Thymus (tissue), 11 donors: ENCODE results near the gene CCDC177. TPM values are rescaled to one million over a fixed set of nuclear protein-coding genes. Genes with fewer than 3 reads are reported as not detected.
A peak's percentile ranks its signal among the peaks of the same experiment; 100 is the strongest.
"Not testable (repeated sequence)": the region's sequence is repeated elsewhere in the genome, so short reads cannot be mapped to it uniquely, and the experiment has no call there.

Experiments
- DNase-seq, 9 donors: peaks; one replicate each; pipeline ENCODE4 v3.0.0-alpha.2; 2013; ENCODE audit warnings: low spot score in 9 of 9, low read depth in 6 of 9, missing footprints in 1 of 9
- H3K27ac ChIP-seq, 2 donors: one replicate each; pipeline ENCODE4 v1.5.1; 2013; ENCODE audit warnings: control low read depth in 1 of 2, low read depth in 1 of 2, low read length in 1 of 2, mild to moderate bottlenecking in 1 of 2, moderate library complexity in 1 of 2
- H3K27me3 ChIP-seq, 2 donors: one replicate each; pipeline ENCODE4 v1.5.1; 2013; ENCODE audit warnings: low read length in 1 of 2; ENCODE audit not compliant: control insufficient read depth in 2 of 2, insufficient read depth in 1 of 2
- H3K36me3 ChIP-seq, 2 donors: one replicate each; pipeline ENCODE4 v1.5.1; 2013; ENCODE audit warnings: low read length in 1 of 2, mild to moderate bottlenecking in 1 of 2, moderate library complexity in 1 of 2; ENCODE audit not compliant: control insufficient read depth in 2 of 2, insufficient read depth in 2 of 2
- H3K4me1 ChIP-seq, 2 donors: one replicate each; pipeline ENCODE4 v1.5.1; 2013; ENCODE audit warnings: low read length in 2 of 2; ENCODE audit not compliant: control insufficient read depth in 2 of 2, insufficient read depth in 2 of 2
- H3K4me3 ChIP-seq, 2 donors: one replicate each; pipeline ENCODE4 v1.5.1; 2013; ENCODE audit warnings: low read length in 2 of 2, control low read depth in 1 of 2, mild to moderate bottlenecking in 1 of 2
- H3K9me3 ChIP-seq, 2 donors: one replicate each; pipeline ENCODE4 v1.5.1; 2013; ENCODE audit warnings: low read length in 1 of 2, mild to moderate bottlenecking in 1 of 2; ENCODE audit not compliant: control insufficient read depth in 2 of 2, insufficient read depth in 1 of 2
- WGBS: extraction: QIAGEN DNeasy Blood & Tissue Kit; methylation state at CpG from one replicate; pipeline ENCODE4 v1.1.7; 2013; 5-methylcytosine and 5-hydroxymethylcytosine counted together
- polyA plus RNA-seq: library from polyadenylated mRNA; stranded (reverse); fragments of 200-250 nt; gene quantifications from one replicate; pipeline ENCODE4 v1.2.3, GENCODE V29; 2013
- total RNA-seq: library from RNA; stranded (reverse); fragments of 120-200 nt; gene quantifications from one replicate; pipeline ENCODE4 v1.2.4, GENCODE V29; 2013
- donor health status: healthy.

Gene CCDC177
- total and polyA plus RNA-seq, 2 donors = 0.02 to 0.05 TPM

DNA sequence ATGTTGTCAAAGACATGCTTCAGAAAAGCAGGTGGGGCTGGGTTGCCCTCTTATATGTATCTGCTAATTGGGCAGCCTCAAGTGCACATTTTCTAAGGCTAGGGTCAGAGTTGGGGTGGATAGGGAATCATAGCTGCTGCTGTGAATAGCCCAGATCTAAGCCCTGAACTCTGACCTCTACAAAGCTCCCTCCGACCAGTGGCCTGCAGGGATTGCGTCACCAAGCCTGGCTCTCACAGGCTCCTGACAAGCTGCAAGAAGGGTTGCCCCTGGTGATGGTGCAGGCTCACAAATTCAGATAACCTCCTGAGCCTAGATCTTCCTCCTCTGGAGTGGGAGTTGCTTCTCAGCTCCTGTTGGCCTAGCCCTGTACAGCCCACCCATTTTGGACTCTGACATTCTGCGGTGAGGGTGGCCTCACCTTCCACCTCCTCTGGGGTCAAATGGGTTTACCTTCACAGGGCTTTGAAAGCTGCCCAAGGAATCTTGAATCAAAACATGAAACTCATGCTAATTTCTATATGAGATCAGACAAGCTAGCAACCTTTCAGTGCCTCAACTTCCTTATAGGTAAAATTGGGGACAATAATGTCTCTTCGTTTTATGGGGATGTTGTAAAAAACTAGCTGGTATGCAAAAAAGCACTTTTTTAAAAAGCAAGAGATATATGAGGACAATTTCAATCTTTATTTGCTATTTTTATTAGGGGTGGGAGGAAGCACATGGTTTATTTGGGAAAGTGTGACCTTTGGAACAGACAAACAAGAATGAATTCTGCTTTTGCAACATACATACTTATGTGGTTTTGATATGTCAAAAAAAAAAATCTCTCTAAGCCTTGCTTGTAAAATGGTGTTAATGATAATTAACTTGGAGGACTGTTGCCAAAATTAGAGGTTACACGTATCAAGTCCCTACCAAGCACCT is 31.9 kb upstream of the CCDC177 start:
- peaks cover 0 to 16% of the 10 kb centered on the region in 2 donors for H3K4me1 ChIP-seq
- no peak overlapping the region for H3K4me3 ChIP-seq
- H3K36me3 ChIP-seq = no peaks in the 10 kb centered on the region
- WGBS = 95% methylated on average over 5 of the region's 5 CpGs
- no peaks in the 10 kb centered on the region for H3K9me3 ChIP-seq
- no peak overlapping the region for H3K27ac ChIP-seq
- no peak for DNase-seq
- H3K27me3 ChIP-seq = no peaks in the 10 kb centered on the region

DNA sequence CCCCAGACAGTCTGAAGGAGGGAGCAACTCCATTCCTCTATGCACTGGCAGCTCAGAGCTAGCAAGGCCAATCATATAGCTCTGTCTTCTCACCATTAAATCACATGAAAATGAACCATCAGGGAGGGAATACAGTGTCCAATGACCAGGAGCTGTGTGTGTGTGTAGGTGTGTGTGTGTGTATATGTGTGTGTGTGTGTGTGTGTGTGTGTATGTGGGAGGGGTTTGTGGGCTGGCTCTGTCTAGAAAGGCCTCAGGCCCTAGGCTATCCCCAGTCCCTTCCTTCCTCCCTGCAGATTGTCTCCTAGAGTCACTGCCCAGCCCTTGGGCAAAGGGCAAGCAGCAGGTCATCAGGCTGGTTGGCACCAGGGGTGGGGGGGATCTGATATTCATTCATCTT is 31.1 kb upstream of the CCDC177 start:
- H3K9me3 ChIP-seq = no peaks in the 10 kb centered on the region
- no peaks in the 10 kb centered on the region for H3K36me3 ChIP-seq
- no peak overlapping the region for H3K4me3 ChIP-seq
- H3K27me3 ChIP-seq = no peaks in the 10 kb centered on the region
- H3K4me1 ChIP-seq = peaks cover 0 to 12% of the 10 kb centered on the region in 2 donors
- DNase-seq = no peak
- H3K27ac ChIP-seq = no peak overlapping the region

DNA sequence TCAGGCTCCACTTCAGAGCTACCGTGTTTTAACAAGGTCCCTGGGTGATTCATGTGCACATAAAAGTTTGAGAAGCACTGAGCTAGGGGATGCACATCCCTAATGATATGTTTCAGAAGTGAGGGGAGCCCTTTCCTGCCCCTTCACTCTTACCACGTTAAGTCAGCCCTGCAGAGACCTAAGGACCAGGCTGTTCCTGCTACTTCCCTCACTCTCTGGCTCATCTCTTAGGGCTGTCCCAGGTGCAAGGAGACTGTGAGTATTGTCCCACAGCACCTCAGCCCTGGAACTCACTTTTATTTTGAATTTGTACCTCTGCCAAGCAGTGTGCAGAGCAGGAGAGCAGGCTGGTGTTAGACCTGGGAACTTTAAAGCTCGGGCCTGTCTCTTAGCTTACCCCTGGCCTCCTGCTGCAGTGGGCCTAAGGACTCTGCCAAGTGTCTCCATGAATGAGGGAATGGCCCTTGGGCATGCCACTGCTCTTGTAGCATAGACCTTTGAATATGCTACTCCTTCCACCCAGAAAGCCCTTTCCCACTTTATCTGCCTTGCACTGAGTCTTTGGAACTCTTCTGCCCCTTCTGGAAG is 25.7 kb upstream of the CCDC177 start:
- Histone ChIP-seq H3K27ac (no peak overlapping the region), H3K36me3 (no peaks in the 10 kb centered on the region), H3K27me3 (no peaks in the 10 kb centered on the region), H3K9me3 (no peaks in the 10 kb centered on the region), H3K4me3 (no peak overlapping the region), H3K4me1 (no peaks in the 10 kb centered on the region)
- 90% methylated on average over 3 of the region's 3 CpGs for WGBS
- DNase-seq = no peak

DNA sequence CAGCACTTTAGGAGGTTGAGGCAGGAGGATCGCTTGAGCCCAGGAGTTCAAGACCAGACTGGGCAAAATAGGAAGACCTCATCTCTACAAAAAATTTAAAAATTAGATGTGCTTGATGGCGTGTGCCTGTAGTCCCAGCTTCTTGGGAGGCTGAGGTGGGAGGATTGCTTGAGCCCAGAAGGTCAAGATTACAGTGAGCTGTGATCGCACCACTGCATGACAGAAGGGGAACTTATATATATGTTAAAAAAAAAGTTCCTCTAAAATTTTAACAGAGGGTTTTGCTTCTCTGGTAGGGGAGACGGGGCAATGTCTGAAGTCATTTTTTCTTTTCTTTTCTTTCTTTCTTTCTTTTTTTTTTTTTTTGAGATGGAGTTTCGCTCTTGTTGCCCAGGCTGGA is 24.8 kb upstream of the CCDC177 start:
- H3K4me3 ChIP-seq, H3K36me3 ChIP-seq, H3K27ac ChIP-seq, H3K27me3 ChIP-seq, DNase-seq, H3K9me3 ChIP-seq, H3K4me1 ChIP-seq: not testable (repeated sequence)
- 98% methylated on average over 5 of the region's 5 CpGs for whole genome bisulfite sequencing

DNA sequence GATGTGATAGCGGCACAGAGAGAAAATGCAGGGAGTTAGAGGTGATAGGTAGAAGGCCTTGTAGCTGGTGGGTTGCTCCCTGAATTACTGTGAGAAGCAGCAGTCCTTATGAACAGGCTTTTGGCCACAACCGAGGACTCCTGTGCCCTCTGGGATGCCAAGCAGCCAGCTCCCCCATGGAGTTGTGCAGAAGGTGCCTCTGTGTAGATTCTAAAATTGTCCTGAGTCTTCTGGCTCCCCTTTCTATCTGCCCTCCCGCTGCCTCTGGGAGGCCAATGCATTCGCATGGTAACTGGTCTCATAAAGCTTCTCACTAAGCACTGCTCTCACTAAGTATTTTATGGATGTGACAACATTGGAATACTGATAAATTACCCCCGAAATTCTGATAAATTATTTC is 20.7 kb upstream of the CCDC177 start:
- Histone ChIP-seq H3K27me3 (no peaks in the 10 kb centered on the region), H3K36me3 (no peaks in the 10 kb centered on the region), H3K9me3 (no peaks in the 10 kb centered on the region), H3K27ac (peak overlapping the region in 1 of 2 donors; percentile 51), H3K4me1 (peaks cover 0 to 7% of the 10 kb centered on the region in 2 donors), H3K4me3 (no peak overlapping the region)
- WGBS = 94% methylated on average over 5 of the region's 5 CpGs
- no peak for DNase-seq

DNA sequence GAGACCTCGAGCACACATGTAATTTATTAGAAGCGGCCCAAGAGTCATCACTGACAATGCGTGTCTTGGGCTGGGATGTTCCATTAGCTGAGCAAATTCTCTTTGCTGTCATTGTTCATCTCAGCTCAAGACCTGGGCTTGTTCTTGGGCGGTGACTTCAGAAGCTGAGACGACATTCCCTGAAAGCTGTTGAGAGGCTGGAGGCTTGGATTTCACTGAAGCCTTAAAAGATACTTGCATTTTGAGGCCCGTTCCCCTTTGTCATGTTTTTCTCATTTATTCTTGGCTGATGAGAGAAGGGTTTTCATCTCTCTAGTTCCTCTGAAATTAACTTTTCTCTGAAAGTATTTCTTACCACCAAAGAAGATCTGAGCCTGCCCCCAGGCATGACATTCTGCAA is 20.2 kb upstream of the CCDC177 start:
- Histone ChIP-seq H3K9me3 (no peaks in the 10 kb centered on the region), H3K36me3 (no peaks in the 10 kb centered on the region), H3K27ac (peak overlapping the region in 1 of 2 donors; percentile 51), H3K4me3 (no peak overlapping the region), H3K4me1 (peaks cover 0 to 7% of the 10 kb centered on the region in 2 donors), H3K27me3 (no peaks in the 10 kb centered on the region)
- WGBS = 95% methylated on average over 6 of the region's 6 CpGs
- DNase-seq = no peak

DNA sequence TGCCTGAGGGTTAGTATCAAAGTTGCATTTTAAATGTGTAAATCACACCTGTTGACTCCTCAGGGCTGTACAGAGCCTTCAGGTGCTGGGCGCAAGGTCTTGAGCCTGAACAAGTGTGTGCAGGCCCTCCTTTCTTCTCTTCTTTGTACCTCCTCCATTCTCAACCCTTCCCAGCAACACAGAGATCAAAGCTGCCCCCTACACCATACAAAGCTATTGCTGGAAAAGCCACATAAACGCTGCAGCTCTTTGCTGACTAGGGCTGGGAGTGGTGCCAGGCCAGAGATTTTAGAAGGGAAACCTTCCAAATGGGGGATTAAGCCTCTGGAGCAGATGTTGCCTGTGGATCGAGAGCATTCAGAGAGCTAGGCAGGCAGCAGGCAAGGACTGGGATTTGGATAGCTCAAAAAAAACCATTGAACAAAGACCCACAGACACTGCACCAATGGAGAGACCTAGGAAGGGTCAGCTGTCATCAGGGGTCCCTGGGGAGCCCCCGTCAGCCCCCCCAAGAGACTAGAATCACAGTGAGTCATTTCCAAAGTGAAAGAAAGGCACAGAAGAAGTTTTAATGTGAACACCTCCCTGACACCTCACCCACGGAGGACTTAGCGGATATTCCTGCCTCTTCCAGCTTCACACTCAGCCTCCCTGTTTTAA is 18.5 kb upstream of the CCDC177 start:
- H3K27ac ChIP-seq = peak overlapping the region; percentile 20 to 75
- peaks cover 0 to 7% of the 10 kb centered on the region in 2 donors for H3K4me1 ChIP-seq
- no peaks in the 10 kb centered on the region for H3K36me3 ChIP-seq
- no peaks in the 10 kb centered on the region for H3K9me3 ChIP-seq
- no peaks in the 10 kb centered on the region for H3K27me3 ChIP-seq
- peak in 1 of 9 donors; percentile 23 for DNase-seq
- H3K4me3 ChIP-seq = no peak overlapping the region
- 90% methylated on average over 6 of the region's 6 CpGs for WGBS

DNA sequence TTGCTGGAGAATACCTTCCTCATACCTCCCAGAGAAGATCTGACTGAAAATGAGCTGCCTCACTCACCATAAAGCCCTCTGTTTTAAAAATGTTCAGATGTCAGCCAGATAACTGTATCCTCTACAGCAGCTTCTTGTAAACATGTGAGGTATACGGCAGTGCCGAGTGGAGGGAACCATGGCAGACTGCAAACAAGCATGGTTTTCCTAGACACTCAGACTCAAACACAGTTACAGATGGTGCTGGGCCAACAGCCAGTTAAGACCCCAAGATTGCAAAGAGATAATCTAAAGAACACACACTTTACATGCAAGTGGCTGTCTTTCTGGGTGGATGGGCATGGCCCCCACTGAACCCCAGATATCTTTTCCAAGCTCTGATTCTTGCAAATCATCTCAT is 16.6 kb upstream of the CCDC177 start:
- H3K36me3 ChIP-seq = no peaks in the 10 kb centered on the region

DNA sequence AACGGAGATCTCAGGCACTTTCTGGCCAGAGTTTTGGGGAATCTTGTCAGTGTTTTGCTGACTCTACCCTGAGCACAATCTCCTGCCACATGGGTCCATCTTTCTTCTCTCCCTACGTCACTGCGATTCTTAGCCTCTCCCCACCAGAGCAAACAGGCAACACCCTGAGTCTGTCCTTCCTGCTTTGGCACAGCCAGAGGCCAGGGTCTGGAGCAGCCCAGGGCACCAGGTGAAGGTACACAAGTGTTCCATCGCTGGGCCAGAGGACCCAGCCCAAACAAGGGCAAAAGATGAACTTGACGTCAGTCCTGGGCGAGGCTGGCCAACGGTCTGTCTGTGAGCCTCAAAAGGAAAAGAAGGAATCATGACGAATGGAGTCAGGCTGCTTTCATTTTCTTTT is 12.7 kb upstream of the CCDC177 start:
- H3K27ac ChIP-seq = no peak overlapping the region
- no peaks in the 10 kb centered on the region for H3K27me3 ChIP-seq
- no peaks in the 10 kb centered on the region for H3K9me3 ChIP-seq
- 82% methylated on average over 8 of the region's 8 CpGs for WGBS
- H3K4me3 ChIP-seq = no peak overlapping the region
- H3K36me3 ChIP-seq = no peaks in the 10 kb centered on the region
- no peak for DNase-seq
- peaks cover 0 to 3% of the 10 kb centered on the region in 2 donors for H3K4me1 ChIP-seq

More for the DNA sequence above, 16.6 kb upstream of the CCDC177 start:
- H3K4me3 ChIP-seq = no peak overlapping the region
- H3K4me1 ChIP-seq = peaks cover 0 to 7% of the 10 kb centered on the region in 2 donors
- no peaks in the 10 kb centered on the region for H3K27me3 ChIP-seq
- H3K27ac ChIP-seq = no peak overlapping the region
- over 99% methylated on average over 2 of the region's 2 CpGs for WGBS
- H3K9me3 ChIP-seq = no peaks in the 10 kb centered on the region
- DNase-seq = no peak
